Measurements from ENCODE around the gene ZBTB45.
"Not testable (repeated sequence)": the region's sequence is repeated elsewhere in the genome, so short reads cannot be mapped to it uniquely, and the experiment has no call there.

Gene ZBTB45

GRCh38 chr19:58511353-58512208 lies 8.0 kb downstream of the ZBTB45 start, which contains the start of gene SLC27A5:
TSS of gene SLC27A5 (minus strand) at chr19:58511992. CDS start at chr19:58511955, 37 bp downstream.
- in situ Hi-C loops (cut with MboI; ENCODE audit: low sequenced_read_pairs), result no loop called here

- in situ Hi-C loops (cut with MboI; ENCODE audit: low sequenced_read_pairs), result no loop called here
These were observed 9.3 kb downstream of the ZBTB45 start for GRCh38 chr19:58510084-58510862.

GRCh38 chr19:58509731-58510083 lies 9.9 kb downstream of the ZBTB45 start:
- in situ Hi-C loops (cut with MboI; ENCODE audit: low sequenced_read_pairs), result no loop called here

- in situ Hi-C loops (cut with MboI; ENCODE audit: low sequenced_read_pairs), result not testable (repeated sequence)
These were observed 11.9 kb downstream of the ZBTB45 start for GRCh38 chr19:58507602-58508223.

- in situ Hi-C loops (cut with MboI; ENCODE audit: low sequenced_read_pairs), result no loop called here
These were observed 19.4 kb downstream of the ZBTB45 start for GRCh38 chr19:58500242-58500641.

GRCh38 chr19:58499021-58499927 lies 20.3 kb downstream of the ZBTB45 start:
- in situ Hi-C loops (cut with MboI; ENCODE audit: low sequenced_read_pairs), result no loop called here

GRCh38 chr19:58498316-58499020 lies 21.1 kb downstream of the ZBTB45 start:
- in situ Hi-C loops (cut with MboI; ENCODE audit: low sequenced_read_pairs), result no loop called here

- in situ Hi-C loops (cut with MboI; ENCODE audit: low sequenced_read_pairs), result no loop called here
These were observed 21.9 kb downstream of the ZBTB45 start for GRCh38 chr19:58497634-58498170.

GRCh38 chr19:58492265-58492664 lies 27.3 kb downstream of the ZBTB45 start:
- in situ Hi-C loops (cut with MboI; ENCODE audit: low sequenced_read_pairs), result no loop called here

GRCh38 chr19:58491393-58491792 lies 28.2 kb downstream of the ZBTB45 start:
- in situ Hi-C loops (cut with MboI; ENCODE audit: low sequenced_read_pairs), result no loop called here

GRCh38 chr19:58484349-58484748 lies 35.3 kb downstream of the ZBTB45 start:
- in situ Hi-C loops (cut with MboI; ENCODE audit: low sequenced_read_pairs), result not testable (repeated sequence)

GRCh38 chr19:58483776-58484175 lies 35.8 kb downstream of the ZBTB45 start:
- in situ Hi-C loops (cut with MboI; ENCODE audit: low sequenced_read_pairs), result no loop called here

- in situ Hi-C loops (cut with MboI; ENCODE audit: low sequenced_read_pairs), result no loop called here
These were observed 37.2 kb downstream of the ZBTB45 start for GRCh38 chr19:58482372-58482771.

GRCh38 chr19:58480831-58481230 lies 38.8 kb downstream of the ZBTB45 start:
- in situ Hi-C loops (cut with MboI; ENCODE audit: low sequenced_read_pairs), result no loop called here

- in situ Hi-C loops (cut with MboI; ENCODE audit: low sequenced_read_pairs), result no loop called here
These were observed 39.2 kb downstream of the ZBTB45 start for GRCh38 chr19:58480481-58480830.

GRCh38 chr19:58479736-58480480 lies 39.7 kb downstream of the ZBTB45 start:
- in situ Hi-C loops (cut with MboI; ENCODE audit: low sequenced_read_pairs), result no loop called here

GRCh38 chr19:58479303-58479702 lies 40.3 kb downstream of the ZBTB45 start:
- in situ Hi-C loops (cut with MboI; ENCODE audit: low sequenced_read_pairs), result no loop called here

GRCh38 chr19:58477871-58478270 lies 41.7 kb downstream of the ZBTB45 start:
- in situ Hi-C loops (cut with MboI; ENCODE audit: low sequenced_read_pairs), result no loop called here

- in situ Hi-C loops (cut with MboI; ENCODE audit: low sequenced_read_pairs), result no loop called here
These were observed 42.5 kb downstream of the ZBTB45 start for GRCh38 chr19:58477130-58477529.

Data from HL-60/S4 treated with phorbol 12-myristate 13-acetate at 8.2 ng/mL for 4 days and 3 days (cell line).